H1 (cell line): ENCODE measurements around the gene ARPP19. TPM values are rescaled to one million over a fixed set of nuclear protein-coding genes. Genes with fewer than 3 reads are reported as not detected.

Experiments
- CTCF ChIA-PET: fragments of 300-600 bp; sonication (Branson Sonifier 250); formaldehyde crosslinking; loops from one replicate; lab custom pipeline; 2021; ENCODE audit not compliant: partially characterized antibody; lab: Charles Lee
- POLR2A ChIA-PET: fragments of 300-600 bp; sonication (Branson Sonifier 250); formaldehyde crosslinking; loops from one replicate; lab custom pipeline; 2021; ENCODE audit warnings: inconsistent platforms; ENCODE audit not compliant: partially characterized antibody; lab: Charles Lee
- DNase-seq, 2 experiments: peaks; one replicate each; pipeline versions ENCODE4 v3.0.0 to v3.0.0-alpha.2; 2010 to 2022; ENCODE audit warnings: low spot score in 2 of 2, low read depth in 1 of 2, mixed read lengths in 1 of 2
- FAIRE-seq: peaks from 2 replicates; lab custom pipeline; 2011; peaks lifted over from hg19 to GRCh38; lab: Jason Lieb, UNC
- H2AFZ ChIP-seq: 2 replicates; pipeline ENCODE4 v1.8.1; 2012; ENCODE audit warnings: low read length, inconsistent platforms
- H2AK5ac ChIP-seq: 2 replicates; pipeline ENCODE4 v1.6.1; 2013; ENCODE audit warnings: low read depth, low read length
- H2BK120ac ChIP-seq: replicated peaks from 2 replicates; pipeline ENCODE3; 2013; ENCODE audit warnings: low read depth, low read length, inconsistent platforms
- H2BK12ac ChIP-seq: 2 replicates; pipeline ENCODE4 v1.6.1; 2013; ENCODE audit warnings: low read depth, low read length
- H2BK15ac ChIP-seq: 2 replicates; pipeline ENCODE4 v1.6.1; 2013; ENCODE audit warnings: low read length
- H2BK20ac ChIP-seq: 2 replicates; pipeline ENCODE4 v1.6.1; 2013; ENCODE audit warnings: low read length
- H2BK5ac ChIP-seq: 2 replicates; pipeline ENCODE4 v1.6.1; 2013; ENCODE audit warnings: low read depth, low read length
- H3K14ac ChIP-seq: 2 replicates; pipeline ENCODE4 v1.6.1; 2013; ENCODE audit warnings: inconsistent platforms; ENCODE audit not compliant: insufficient read length
- H3K18ac ChIP-seq: 2 replicates; pipeline ENCODE4 v1.6.1; 2013; ENCODE audit warnings: low read length; ENCODE audit errors: extremely low read depth
- H3K23ac ChIP-seq: 2 replicates; pipeline ENCODE4 v1.6.1; 2013; ENCODE audit warnings: inconsistent platforms; ENCODE audit not compliant: insufficient read length
- H3K23me2 ChIP-seq: 2 replicates; pipeline ENCODE4 v1.6.1; 2013; ENCODE audit warnings: low read depth, low read length
- H3K27ac ChIP-seq: 2 replicates; pipeline ENCODE4 v1.6.1; 2011; ENCODE audit warnings: low read depth, low read length, inconsistent platforms
- H3K27me3 ChIP-seq, 4 experiments: replicated peaks in 1 of 4; 1 replicate in 1 of 4; 2 replicates in 3 of 4; pipeline versions ENCODE4 v1.6.1 to v1.8.1; 2011 to 2013; ENCODE audit warnings: low read length in 3 of 4, mild to moderate bottlenecking in 3 of 4, inconsistent platforms in 2 of 4, mixed read lengths in 2 of 4, moderate library complexity in 1 of 4; ENCODE audit not compliant: control insufficient read depth in 3 of 4, insufficient read depth in 3 of 4; ENCODE audit errors: extremely low read depth in 1 of 4
- H3K36me3 ChIP-seq, 4 experiments: 2 replicates each; pipeline versions ENCODE4 v1.6.1 to v1.8.1; 2011 to 2013; ENCODE audit warnings: mild to moderate bottlenecking in 4 of 4, low read length in 3 of 4, moderate library complexity in 2 of 4, control low read depth in 1 of 4, inconsistent platforms in 1 of 4; ENCODE audit not compliant: insufficient read depth in 4 of 4, control insufficient read depth in 2 of 4
- H3K4ac ChIP-seq: replicated peaks from 2 replicates; pipeline ENCODE3; 2013; ENCODE audit warnings: low read length, low read depth, mixed read lengths, inconsistent platforms; ENCODE audit not compliant: insufficient read length
- H3K4me1 ChIP-seq, 4 experiments: replicated peaks in 1 of 4; 1 replicate in 1 of 4; 2 replicates in 3 of 4; pipeline versions ENCODE4 v1.6.1 to v1.8.1; 2011 to 2013; ENCODE audit warnings: low read length in 3 of 4, inconsistent platforms in 2 of 4, mixed read lengths in 1 of 4; ENCODE audit not compliant: insufficient read depth in 4 of 4, control insufficient read depth in 3 of 4
- H3K4me2 ChIP-seq, 2 experiments: 2 replicates each; pipeline versions ENCODE4 v1.6.1 to v1.8.1; 2011 to 2013; ENCODE audit warnings: low read depth in 2 of 2, low read length in 2 of 2, control low read depth in 1 of 2, inconsistent platforms in 1 of 2, mild to moderate bottlenecking in 1 of 2; ENCODE audit not compliant: insufficient read depth in 1 of 2
- H3K4me3 ChIP-seq, 4 experiments: fragments of 200-600, 300-600 bp in 1 of 4; sonication (generic), shearing (Covaris generic), sonication (Bioruptor Twin) in 1 of 4; 2 replicates each; pipeline versions ENCODE4 v1.5.1 to v1.8.1; 2011 to 2016; ENCODE audit warnings: low read length in 4 of 4, low read depth in 3 of 4, control low read depth in 2 of 4, inconsistent platforms in 2 of 4, mild to moderate bottlenecking in 2 of 4, mixed read lengths in 1 of 4, moderate library complexity in 1 of 4; ENCODE audit not compliant: insufficient read depth in 2 of 4; ENCODE audit errors: extremely low read depth in 1 of 4
- H3K56ac ChIP-seq: replicated peaks from 2 replicates; pipeline ENCODE3; 2013; ENCODE audit warnings: low read depth, mild to moderate bottlenecking, mixed read lengths, low read length, inconsistent platforms; ENCODE audit not compliant: insufficient read length
- H3K79me1 ChIP-seq: 2 replicates; pipeline ENCODE4 v1.6.1; 2013; ENCODE audit warnings: low read depth, low read length, control low read depth
- H3K79me2 ChIP-seq, 2 experiments: 2 replicates each; pipeline versions ENCODE4 v1.6.1 to v1.8.1; 2012 to 2013; ENCODE audit warnings: low read length in 2 of 2, mild to moderate bottlenecking in 2 of 2, inconsistent platforms in 1 of 2; ENCODE audit not compliant: insufficient read depth in 2 of 2, control insufficient read depth in 1 of 2
- H3K9ac ChIP-seq, 4 experiments: replicated peaks in 1 of 4; 1 replicate in 1 of 4; 2 replicates in 3 of 4; pipeline versions ENCODE4 v1.6.1 to v1.8.1; 2011 to 2013; ENCODE audit warnings: low read depth in 3 of 4, low read length in 3 of 4, control low read depth in 2 of 4, mild to moderate bottlenecking in 2 of 4, moderate library complexity in 2 of 4, inconsistent platforms in 1 of 4; ENCODE audit errors: extremely low read depth in 1 of 4
- H3K9me3 ChIP-seq, 2 experiments: 2 replicates each; pipeline versions ENCODE4 v1.6.1 to v1.8.1; 2012 to 2013; ENCODE audit warnings: mild to moderate bottlenecking in 2 of 2, moderate library complexity in 2 of 2, control low read depth in 1 of 2, inconsistent platforms in 1 of 2, low read depth in 1 of 2, low read length in 1 of 2, mixed read lengths in 1 of 2; ENCODE audit not compliant: insufficient read depth in 2 of 2
- H4K20me1 ChIP-seq, 2 experiments: replicated peaks in 1 of 2; 2 replicates each; pipeline versions ENCODE3 to v1.8.1; 2011 to 2013; ENCODE audit warnings: inconsistent platforms in 2 of 2, low read length in 2 of 2, mild to moderate bottlenecking in 1 of 2; ENCODE audit not compliant: insufficient read depth in 2 of 2, control insufficient read depth in 1 of 2
- H4K5ac ChIP-seq: 2 replicates; pipeline ENCODE4 v1.6.1; 2013; ENCODE audit warnings: low read length, low read depth, mixed read lengths, inconsistent platforms; ENCODE audit not compliant: insufficient read length
- H4K8ac ChIP-seq: 2 replicates; pipeline ENCODE4 v1.8.0; 2013; ENCODE audit warnings: mild to moderate bottlenecking, moderate library complexity, low read length, inconsistent platforms; ENCODE audit not compliant: insufficient read depth; ENCODE audit errors: extremely low read depth
- H4K91ac ChIP-seq: replicated peaks from 2 replicates; pipeline ENCODE3; 2013; ENCODE audit warnings: low read length, mixed read lengths, inconsistent platforms; ENCODE audit not compliant: insufficient read length
- BCL11A ChIP-seq, 2 experiments: IDR thresholded peaks; one replicate each; pipeline ENCODE4 v1.6.1; 2011; ENCODE audit warnings: low read depth in 2 of 2, low read length in 2 of 2, mild to moderate bottlenecking in 2 of 2
- CBX8 ChIP-seq: fragments of 300-800, 300-1000 bp; sonication (generic); IDR thresholded peaks from 2 replicates; pipeline ENCODE4 v1.7.1; 2016; ENCODE audit warnings: low read depth, low read length, borderline replicate concordance
- CHD2 ChIP-seq: IDR thresholded peaks from 2 replicates; pipeline ENCODE4 v1.6.1; 2012; ENCODE audit warnings: low read length, improper control_type of control experiment
- CREB1 ChIP-seq: IDR thresholded peaks from 2 replicates; pipeline ENCODE4 v1.6.1; 2012; ENCODE audit warnings: inconsistent platforms
- EZH2 ChIP-seq: fragments of 200-600 bp; sonication (generic); IDR thresholded peaks from 2 replicates; pipeline ENCODE4 v1.7.1; 2012; ENCODE audit warnings: low read depth, mild to moderate bottlenecking, moderate library complexity, low read length, inconsistent platforms; ENCODE audit not compliant: severe bottlenecking
- FOSL1 ChIP-seq: IDR thresholded peaks from 2 replicates; pipeline ENCODE4 v1.6.1; 2011; ENCODE audit warnings: mild to moderate bottlenecking, low read depth, low read length, moderate library complexity; ENCODE audit not compliant: insufficient read depth
- GTF2F1 ChIP-seq: IDR thresholded peaks from 2 replicates; pipeline ENCODE4 v1.6.1; 2012; ENCODE audit warnings: low read depth, low read length, improper control_type of control experiment, borderline replicate concordance
- JUND ChIP-seq: IDR thresholded peaks from 2 replicates; pipeline ENCODE4 v1.6.1; 2011; ENCODE audit warnings: mild to moderate bottlenecking, improper control_type of control experiment, low read length
- MAFK ChIP-seq: IDR thresholded peaks from 2 replicates; pipeline ENCODE4 v1.6.1; 2012; ENCODE audit warnings: low read depth, mild to moderate bottlenecking, improper control_type of control experiment, low read length
- PHF8 ChIP-seq: fragments of 200-600 bp; sonication (generic); conservative IDR thresholded peaks from 2 replicates; pipeline ENCODE4 v1.7.1; 2012; ENCODE audit warnings: low read depth, mild to moderate bottlenecking, inconsistent platforms, low read length, moderate library complexity
- POLR2A ChIP-seq, 2 experiments: IDR thresholded peaks; 1 replicate in 1 of 2; 2 replicates in 1 of 2; pipeline ENCODE4 v1.6.1; 2011; ENCODE audit warnings: low read depth in 2 of 2, low read length in 2 of 2, mild to moderate bottlenecking in 2 of 2; ENCODE audit errors: control extremely low read depth in 1 of 2
- RXRA ChIP-seq: IDR thresholded peaks from 2 replicates; pipeline ENCODE4 v1.6.1; 2011; ENCODE audit warnings: low read depth, mild to moderate bottlenecking, low read length, moderate library complexity; ENCODE audit not compliant: insufficient read depth
- SIRT6 ChIP-seq: IDR thresholded peaks from one replicate; pipeline ENCODE4 v1.7.1; 2012; ENCODE audit warnings: low read length, inconsistent platforms
- SP1 ChIP-seq: IDR thresholded peaks from 2 replicates; pipeline ENCODE4 v1.6.1; 2011; ENCODE audit warnings: low read depth, low read length
- TAF7 ChIP-seq: optimal IDR thresholded peaks from 2 replicates; pipeline ENCODE3; 2011; ENCODE audit warnings: low read depth, mild to moderate bottlenecking, inconsistent platforms, low read length, moderate library complexity, borderline replicate concordance
- YY1 ChIP-seq: IDR thresholded peaks from 2 replicates; pipeline ENCODE4 v1.6.1; 2011; ENCODE audit warnings: low read depth, mild to moderate bottlenecking, low read length
- WGBS, 2 experiments: shearing (Covaris generic) in 1 of 2; methylation state at CpG; one replicate each; pipeline versions ENCODE4 v1.1.6 to v1.1.7; 2013 to 2015; ENCODE audit warnings: low lambda C conversion rate in 2 of 2, mixed read lengths in 2 of 2, inconsistent platforms in 1 of 2, low coverage in 1 of 2, missing lambda C conversion rate in 1 of 2; ENCODE audit not compliant: insufficient replicate concordance in 2 of 2, insufficient coverage in 1 of 2, insufficient read length in 1 of 2; ENCODE audit errors: extremely low coverage in 1 of 2, missing lambda C conversion rate in 1 of 2; 5-methylcytosine and 5-hydroxymethylcytosine counted together
- polyA plus RNA-seq, 7 experiments: library from polyadenylated mRNA; depleted of rRNA in 3 of 7; stranded (reverse) in 5 of 7; unstranded in 2 of 7; fragments of >200 nt in 5 of 7; fragments of 200-250 nt in 2 of 7; gene quantifications; 1 replicate in 5 of 7; 2 replicates in 1 of 7; 4 replicates in 1 of 7; pipeline versions ENCODE4 v1.2.1 to v1.2.3, GENCODE V29; 2011 to 2013; ENCODE audit warnings: missing spikeins in 2 of 7, mixed read lengths in 2 of 7
- total RNA-seq: library from RNA; stranded (reverse); fragmentation: NEBNext Ultra II Directional; extraction: Animal tissue kit (Norgen Biotek cat#: 25700); gene quantifications from 2 replicates; pipeline ENCODE4 v1.2.1, GENCODE V29; 2021

Gene ARPP19
- total and polyA plus RNA-seq, 2 of the 8 experiments (the other 6 are each of a cell fraction or from before 2014, with no cell fraction given) = 81.9 to 274 TPM

DNA sequence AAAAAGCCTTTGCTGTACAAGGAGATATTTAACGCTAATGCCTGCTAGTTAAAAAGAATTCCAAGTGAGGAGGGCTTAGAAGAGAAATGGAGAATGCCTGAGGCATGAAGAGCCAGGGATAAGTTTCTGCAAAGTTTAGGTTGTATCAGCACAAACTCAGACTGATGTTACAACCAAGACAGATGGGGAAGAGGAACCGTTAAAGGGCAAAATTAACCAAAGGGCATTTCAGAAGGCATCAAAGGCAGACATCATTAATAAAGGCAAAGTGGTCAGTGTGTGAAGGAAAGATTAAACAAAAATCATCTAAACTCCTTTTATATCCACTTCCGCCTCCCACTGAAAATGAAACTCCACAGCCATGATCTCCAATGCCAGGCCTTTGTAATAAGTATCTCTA, 47.1 kb downstream of the ARPP19 start:
- Histone ChIP-seq H3K9ac (no peak overlapping the region), H2BK5ac (no peak overlapping the region)

More for the DNA sequence above, 47.1 kb downstream of the ARPP19 start:
- no peak overlapping the region for H3K4ac ChIP-seq
- POLR2A ChIA-PET = no interaction called here
- no peak overlapping the region for H4K8ac ChIP-seq
- no peak overlapping the region for H2AFZ ChIP-seq
- no peaks in the 10 kb centered on the region; the same call in 1 of the 2 replicates for H3K79me1 ChIP-seq
- H3K79me2 ChIP-seq = peaks cover 4 to 39% of the 10 kb centered on the region in 2 experiments; a peak in 3 of 4 replicates
- no peak overlapping the region for H2BK20ac ChIP-seq
- H3K14ac ChIP-seq = no peak overlapping the region
- no peaks in the 10 kb centered on the region for H4K20me1 ChIP-seq
- H4K91ac ChIP-seq = no peak overlapping the region
- no peak overlapping the region for H3K4me3 ChIP-seq
- CTCF ChIA-PET = no interaction called here
- no peak overlapping the region for H3K23ac ChIP-seq
- no peak overlapping the region for H2BK15ac ChIP-seq
- FAIRE-seq (no peak), DNase-seq (no peak)
- no peak overlapping the region for H3K27ac ChIP-seq
- H3K4me2 ChIP-seq = no peak overlapping the region
- H3K56ac ChIP-seq = no peak overlapping the region
- H3K27me3 ChIP-seq = no peaks in the 10 kb centered on the region
- 88% methylated on average over 3 of the region's 3 CpGs; no CpG with 5 or more reads in 1 of the 2 experiments for WGBS, 2 experiments
- H3K4me1 ChIP-seq = peaks cover 0 to 4% (median 2%) of the 10 kb centered on the region in 4 experiments; a peak in 4 of 7 replicates
- H2BK120ac ChIP-seq = no peak overlapping the region
- no peak overlapping the region for H4K5ac ChIP-seq
- H2BK12ac ChIP-seq = no peak overlapping the region
- no peaks in the 10 kb centered on the region for H3K23me2 ChIP-seq
- no peaks in the 10 kb centered on the region for H3K36me3 ChIP-seq
- no peaks in the 10 kb centered on the region for H3K9me3 ChIP-seq
- H3K18ac ChIP-seq = no peak overlapping the region
- TF ChIP-seq SP1 (no peak), RXRA (no peak), CHD2 (no peak), YY1 (no peak), SIRT6 (no peak), EZH2 (no peak), FOSL1 (no peak), PHF8 (no peak), MAFK (no peak), CREB1 (no peak), POLR2A (IDR thresholded peaks at IDR 0.05; ENCODE audit: control extremely low read depth in 1 of 2, low read depth in 2 of 2, low read length in 2 of 2) (no peak), TAF7 (no peak), JUND (no peak), BCL11A (IDR thresholded peaks at IDR 0.05; ENCODE audit: low read depth in 2 of 2, low read length in 2 of 2) (no peak), GTF2F1 (no peak), CBX8 (no peak)
- no peak overlapping the region for H2AK5ac ChIP-seq
